GDM1 (cell line): ENCODE results near the gene TMBIM4.

Experiments used
- DNase-seq: peaks from one replicate; lab custom pipeline; 2025; lab: John Stamatoyannopoulos, UW

TMBIM4 gene

DNA sequence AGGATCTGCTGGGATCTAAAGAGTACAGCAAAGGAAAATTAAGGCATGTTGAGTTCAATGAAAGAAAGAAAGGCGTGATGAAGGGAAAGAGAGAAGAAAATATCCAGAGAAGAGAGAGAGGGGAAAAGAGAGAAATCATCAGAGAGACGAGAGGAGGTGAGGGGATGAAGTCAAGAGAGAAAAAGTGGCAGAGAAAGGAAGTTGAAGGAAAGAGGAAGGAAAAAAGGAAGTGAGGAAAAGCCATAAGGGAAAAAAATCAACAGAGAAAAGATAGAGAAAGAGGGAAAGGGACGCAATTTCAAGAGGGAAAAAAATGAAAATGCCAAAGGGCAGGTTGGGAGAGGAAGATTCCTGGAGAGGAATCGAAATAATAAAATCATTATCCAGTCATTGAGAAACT lies 79.6 kb downstream of the TMBIM4 start:
- no peak for DNase-seq

DNA sequence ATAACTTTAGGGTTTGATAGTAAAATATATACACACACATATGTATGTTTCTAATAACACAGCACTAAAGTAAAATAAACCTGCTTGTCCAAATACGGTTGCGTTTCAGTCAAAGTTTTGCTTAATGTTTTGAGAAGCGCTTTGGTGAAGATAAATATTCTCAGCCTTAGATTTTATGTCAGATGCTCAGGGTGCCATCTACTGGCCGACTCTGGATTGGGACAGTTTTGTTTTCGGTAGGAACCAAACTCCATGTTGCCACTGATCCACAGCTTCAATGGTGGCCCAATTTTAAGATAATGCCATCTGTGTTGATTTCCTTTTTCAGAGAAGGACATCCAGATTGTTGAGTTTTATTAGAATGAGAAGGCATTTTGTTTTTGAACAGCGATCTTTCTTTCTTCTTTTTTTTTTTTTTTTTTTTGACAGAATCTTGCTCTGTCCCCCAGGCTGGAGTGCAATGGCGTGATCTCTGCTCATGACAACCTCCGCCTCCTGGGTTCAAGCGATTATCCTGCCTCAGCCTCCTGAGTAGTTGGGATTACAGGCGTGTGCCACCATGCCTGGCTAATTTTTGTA lies 82.3 kb downstream of the TMBIM4 start:
- DNase-seq, result no peak

DNA sequence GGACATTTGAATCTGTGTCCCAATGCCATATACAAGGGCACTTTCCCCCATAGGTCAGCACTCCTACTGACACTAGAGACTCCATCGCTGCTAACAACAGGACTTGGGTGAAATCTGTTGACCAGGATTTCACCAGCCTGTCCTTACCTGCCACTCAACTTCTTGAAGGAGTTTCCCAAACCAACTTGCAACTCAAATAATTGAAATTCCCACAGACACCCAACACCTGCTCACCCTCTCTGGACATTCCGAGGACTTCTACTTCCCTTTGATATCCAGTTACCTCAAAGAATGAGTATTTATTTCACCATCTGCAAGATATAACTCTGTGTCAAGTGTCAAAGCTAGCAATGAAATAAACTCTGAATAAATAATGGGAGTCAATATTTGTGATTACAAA lies 83.8 kb downstream of the TMBIM4 start:
- no peak for DNase-seq
